Islet precursor cell (in vitro differentiated cells): ENCODE data around the gene CYP26B1.

ENCODE experiments used
- DNase-seq: peaks from one replicate; pipeline ENCODE4 v3.0.0-alpha.2; 2018

The CYP26B1 gene

GRCh38 chr2:72147303-72147971, at the start of gene CYP26B1:
CYP26B1 (minus strand) TSS chr2:72147862; CDS start chr2:72147834, 28 bp downstream.
- peak; percentile 69 for DNase-seq

GRCh38 chr2:72193723-72194122, 46.1 kb upstream of the CYP26B1 start:
- no peak for DNase-seq

- DNase-seq = no peak
Observed at GRCh38 chr2:72191441-72191840, 43.8 kb upstream of the CYP26B1 start.

- DNase-seq = no peak
Observed at GRCh38 chr2:72185206-72185605, 37.5 kb upstream of the CYP26B1 start.

GRCh38 chr2:72183466-72183865, 35.8 kb upstream of the CYP26B1 start:
- no peak for DNase-seq

GRCh38 chr2:72183016-72183415, 35.4 kb upstream of the CYP26B1 start:
- DNase-seq = no peak

GRCh38 chr2:72182547-72182946, 34.9 kb upstream of the CYP26B1 start:
- no peak for DNase-seq

- DNase-seq = peak; percentile 74
Observed at GRCh38 chr2:72181616-72182015, 34.0 kb upstream of the CYP26B1 start.

- DNase-seq = no peak
Observed at GRCh38 chr2:72180351-72180750, 32.7 kb upstream of the CYP26B1 start.

GRCh38 chr2:72178551-72178950, 30.9 kb upstream of the CYP26B1 start:
- DNase-seq = no peak

GRCh38 chr2:72176281-72176680, 28.6 kb upstream of the CYP26B1 start:
- DNase-seq = no peak

- DNase-seq = no peak
Observed at GRCh38 chr2:72175636-72176035, 28.0 kb upstream of the CYP26B1 start.

- no peak for DNase-seq
Observed at GRCh38 chr2:72173640-72174321, 26.1 kb upstream of the CYP26B1 start.

GRCh38 chr2:72172478-72172877, 24.8 kb upstream of the CYP26B1 start:
- DNase-seq = no peak

GRCh38 chr2:72166279-72166678, 18.6 kb upstream of the CYP26B1 start:
- no peak for DNase-seq

GRCh38 chr2:72165792-72166191, 18.1 kb upstream of the CYP26B1 start:
- no peak for DNase-seq

GRCh38 chr2:72162574-72162973, 14.9 kb upstream of the CYP26B1 start:
- no peak for DNase-seq

GRCh38 chr2:72159211-72159993, 11.7 kb upstream of the CYP26B1 start:
- no peak for DNase-seq

- DNase-seq = no peak
Observed at GRCh38 chr2:72157871-72158771, 10.5 kb upstream of the CYP26B1 start.

- DNase-seq = no peak
Observed at GRCh38 chr2:72156872-72157271, 9.2 kb upstream of the CYP26B1 start.

- no peak for DNase-seq
Observed at GRCh38 chr2:72155737-72156136, 8.1 kb upstream of the CYP26B1 start.

- DNase-seq = no peak
Observed at GRCh38 chr2:72155151-72155550, 7.5 kb upstream of the CYP26B1 start.
